ENCODE data around the gene GBP6. TPM values are rescaled to one million over a fixed set of nuclear protein-coding genes. Genes with fewer than 3 reads are reported as not detected.
"Not testable (repeated sequence)": the region's sequence is repeated elsewhere in the genome, so short reads cannot be mapped to it uniquely, and the experiment has no call there.

Gene GBP6
- total RNA-seq, 4 donors from 2014 or later: not detected

DNA sequence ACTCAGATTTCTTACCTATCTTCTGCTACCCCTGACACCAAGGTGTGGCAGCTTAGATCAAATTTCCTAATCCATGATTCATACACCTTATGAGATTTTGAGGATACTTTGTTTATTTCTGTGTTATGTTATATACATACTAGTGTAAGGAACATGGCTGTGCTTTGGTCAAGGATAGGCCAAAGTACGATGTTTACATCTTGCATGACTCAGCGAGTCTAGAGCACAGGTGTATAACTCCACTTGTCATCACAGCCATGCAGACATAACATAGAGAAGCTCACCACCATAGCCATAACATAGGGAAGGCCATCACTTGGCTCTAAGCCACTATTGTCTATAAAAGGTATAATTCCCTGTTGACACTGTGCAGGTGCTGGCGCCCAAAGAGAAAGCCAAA is 61.2 kb downstream of the GBP6 start:
- TF ChIP-seq CTCF (IDR thresholded peaks at IDR 0.05) (no peak), EP300 (IDR thresholded peaks at IDR 0.05) (no peak), POLR2A (IDR thresholded peaks at IDR 0.05) (no peak)
- 89 to 93% methylated on average over 3 of the region's 3 CpGs for WGBS, 2 donors
- Histone ChIP-seq H3K36me3 (peaks cover 0 to 21% (median 0%) of the 10 kb centered on the region in 3 donors), H3K9me3 (no peaks in the 10 kb centered on the region), H3K27me3 (no peaks in the 10 kb centered on the region), H3K27ac (no peak overlapping the region), H3K4me1 (peaks cover 0 to 4% (median 0%) of the 10 kb centered on the region in 4 donors), H3K4me3 (no peak overlapping the region)
- DNase-seq (ENCODE audit: low spot score in 2 of 2): no peak

DNA sequence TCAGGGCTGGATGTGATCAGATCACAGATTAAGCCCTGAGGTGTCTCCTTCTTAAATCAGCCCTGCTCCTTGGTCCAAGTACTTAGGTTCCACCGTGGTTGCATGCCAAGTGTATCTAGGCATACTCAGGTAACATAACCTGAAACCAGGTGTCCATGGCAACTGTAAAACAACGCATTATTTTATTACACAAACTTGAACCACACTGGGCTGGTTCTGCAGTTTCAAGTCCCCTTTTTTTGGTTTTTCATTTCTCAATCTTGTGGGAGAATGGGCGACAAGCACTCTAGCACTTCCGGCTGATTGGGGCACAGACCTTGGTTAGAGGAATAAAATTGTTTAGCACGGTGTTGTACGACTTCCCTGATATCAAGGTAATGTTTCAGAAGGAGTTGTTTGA is 65.2 kb downstream of the GBP6 start:
- 68 to 87% methylated on average over 6 of the region's 6 CpGs for WGBS, 2 donors
- DNase-seq (ENCODE audit: low spot score in 2 of 2): no peak
- Histone ChIP-seq H3K36me3 (peaks cover 0 to 16% (median 0%) of the 10 kb centered on the region in 3 donors), H3K4me1 (peaks cover 0 to 4% (median 0%) of the 10 kb centered on the region in 4 donors), H3K9me3 (no peaks in the 10 kb centered on the region), H3K4me3 (no peak overlapping the region), H3K27ac (no peak overlapping the region), H3K27me3 (no peaks in the 10 kb centered on the region)
- no peak for TF ChIP-seq CTCF (IDR thresholded peaks at IDR 0.05)
- TF ChIP-seq POLR2A (IDR thresholded peaks at IDR 0.05): no peak
- no peak for TF ChIP-seq EP300 (IDR thresholded peaks at IDR 0.05)

DNA sequence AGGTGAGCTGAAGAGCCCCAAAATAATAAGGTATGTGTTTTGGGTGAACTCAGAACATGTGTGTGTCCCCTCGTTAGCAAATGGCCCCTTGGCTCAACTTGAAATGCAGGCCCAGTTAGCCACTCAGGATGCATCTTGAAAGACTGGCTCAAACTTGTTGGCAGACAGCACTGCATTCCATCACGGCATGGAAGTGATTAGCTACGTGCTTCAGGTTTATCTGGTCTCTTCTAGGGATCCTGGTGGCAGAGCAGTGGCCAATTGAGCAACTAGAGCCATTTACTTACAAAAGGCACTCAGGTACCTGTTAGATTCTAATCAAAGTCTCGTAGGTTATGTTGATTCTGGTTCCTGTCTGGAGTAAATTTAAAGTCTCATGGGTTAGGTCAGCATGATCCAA is 65.8 kb downstream of the GBP6 start:
- not testable (repeated sequence) for H3K27ac ChIP-seq; H3K4me3 ChIP-seq; DNase-seq (ENCODE audit: low spot score in 2 of 2); H3K27me3 ChIP-seq; H3K4me1 ChIP-seq; H3K9me3 ChIP-seq
- H3K36me3 ChIP-seq: peaks cover 0 to 13% (median 0%) of the 10 kb centered on the region in 3 donors
- 73% methylated on average over 2 of the region's 4 CpGs for WGBS, 2 donors

GRCh38 chr1:89433421-89433820 is 69.6 kb downstream of the GBP6 start:
- WGBS, 2 donors: 74 to 88% methylated on average over 4 of the region's 4 CpGs
- no peak overlapping the region for H3K4me3 ChIP-seq
- no peak for TF ChIP-seq EP300 (IDR thresholded peaks at IDR 0.05)
- TF ChIP-seq CTCF (IDR thresholded peaks at IDR 0.05): no peak
- TF ChIP-seq POLR2A (IDR thresholded peaks at IDR 0.05): no peak
- no peak for DNase-seq (ENCODE audit: low spot score in 2 of 2)
- no peaks in the 10 kb centered on the region for H3K27me3 ChIP-seq
- H3K9me3 ChIP-seq: peaks cover 0 to 17% (median 2%) of the 10 kb centered on the region in 4 donors
- H3K36me3 ChIP-seq: no peaks in the 10 kb centered on the region
- H3K27ac ChIP-seq: no peak overlapping the region
- H3K4me1 ChIP-seq: no peaks in the 10 kb centered on the region

DNA sequence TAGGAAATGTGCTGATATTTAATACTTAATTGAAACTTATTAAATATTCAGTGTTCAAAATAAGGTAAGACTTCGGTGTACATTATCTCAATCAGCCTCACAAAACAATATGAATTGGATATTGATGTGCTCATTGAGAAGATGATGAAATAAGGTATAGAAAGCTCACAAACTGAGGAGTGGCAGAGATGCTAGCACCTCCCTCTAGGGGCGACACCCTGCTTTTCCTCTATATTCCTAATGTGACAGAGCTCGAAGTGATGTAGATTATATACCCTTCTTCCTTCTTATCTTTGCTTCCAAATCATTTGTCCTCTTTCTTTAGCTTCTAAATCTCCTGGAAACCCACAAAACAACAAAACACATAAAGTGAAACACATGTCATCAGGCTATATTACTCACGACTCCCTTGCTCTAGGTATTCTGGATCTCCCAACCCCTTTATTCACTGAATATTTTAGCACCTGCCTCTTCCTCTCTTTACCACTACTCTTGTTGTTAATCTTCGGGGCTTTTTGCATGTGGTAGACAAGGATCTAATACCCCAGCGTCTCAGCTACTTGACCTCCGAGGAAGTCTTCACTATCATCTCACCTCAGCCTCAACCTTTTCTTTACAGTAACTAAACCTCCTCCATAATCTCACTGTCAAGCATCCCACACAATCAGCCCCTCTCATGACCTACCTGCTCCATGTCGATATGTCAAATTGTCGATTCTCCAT is 70.4 kb downstream of the GBP6 start:
- H3K4me1 ChIP-seq; H3K27ac ChIP-seq; H3K4me3 ChIP-seq; H3K36me3 ChIP-seq; H3K27me3 ChIP-seq; DNase-seq (ENCODE audit: low spot score in 2 of 2): not testable (repeated sequence)
- H3K9me3 ChIP-seq: peaks cover 0 to 25% (median 3%) of the 10 kb centered on the region in 4 donors
- WGBS, 2 donors: 88 to 90% methylated on average over 9 of the region's 9 CpGs

Other genes starting within 250 kb of the GBP6 start
- gene GBP2, start 237.9 kb upstream of the GBP6 start, total RNA-seq: 10 to 100 TPM; 46.7 to 71.0 (median 55.5) TPM
- not detected for gene GBP7, start 188.1 kb upstream of the GBP6 start, total RNA-seq
- gene GBP4, start 165.1 kb upstream of the GBP6 start, total RNA-seq: 10 to 100 TPM in 2 of 4 donors, 1 to 10 TPM in 2; 4.0 to 24.0 (median 11.3) TPM
- gene GBP5, start 91.2 kb upstream of the GBP6 start, total RNA-seq: 1 to 10 TPM in 3 of 4 donors, under 1 TPM in 1; 0.78 to 3.9 (median 2.2) TPM
- gene LRRC8B, start 160.8 kb downstream of the GBP6 start, total RNA-seq: 10 to 100 TPM; 27.1 to 48.0 (median 35.1) TPM

Data from tibial nerve (tissue), 4 donors.